Activated CD4-positive, alpha-beta T cell treated with anti-CD3 and anti-CD28 coated beads, Interleukin-2, amount 50 U/mL, for 48 hours (primary cell): ENCODE data around the gene RYK.

ENCODE experiments used
- DNase-seq, 2 experiments: peaks; one replicate each; pipeline ENCODE4 v3.0.0-alpha.2; 2020

Gene RYK

DNA sequence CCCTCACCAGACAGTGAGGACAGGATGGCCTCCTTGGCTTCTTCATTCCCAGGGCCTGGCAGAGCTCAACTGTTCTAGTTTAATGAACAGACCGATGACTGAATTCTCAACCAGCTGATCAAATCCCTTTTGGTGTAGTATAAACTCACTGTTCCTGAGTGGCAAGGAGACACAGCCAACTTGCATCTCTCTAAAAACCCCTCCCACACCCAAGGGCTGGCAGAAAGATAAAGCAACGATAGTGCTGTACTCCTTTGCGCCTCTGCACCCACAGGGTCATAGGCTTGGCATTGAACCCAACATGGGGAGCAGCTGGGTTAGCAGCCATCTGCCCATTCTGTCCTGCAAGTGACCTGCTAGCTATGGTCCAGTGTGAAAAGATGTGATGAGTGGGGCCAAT, 103.2 kb downstream of the RYK start:
- DNase-seq: no peak

- DNase-seq: no peak
Measured at GRCh38 chr3:134146666-134147065, 104.0 kb downstream of the RYK start.

GRCh38 chr3:134145183-134145582, 105.5 kb downstream of the RYK start:
- DNase-seq: no peak

DNA sequence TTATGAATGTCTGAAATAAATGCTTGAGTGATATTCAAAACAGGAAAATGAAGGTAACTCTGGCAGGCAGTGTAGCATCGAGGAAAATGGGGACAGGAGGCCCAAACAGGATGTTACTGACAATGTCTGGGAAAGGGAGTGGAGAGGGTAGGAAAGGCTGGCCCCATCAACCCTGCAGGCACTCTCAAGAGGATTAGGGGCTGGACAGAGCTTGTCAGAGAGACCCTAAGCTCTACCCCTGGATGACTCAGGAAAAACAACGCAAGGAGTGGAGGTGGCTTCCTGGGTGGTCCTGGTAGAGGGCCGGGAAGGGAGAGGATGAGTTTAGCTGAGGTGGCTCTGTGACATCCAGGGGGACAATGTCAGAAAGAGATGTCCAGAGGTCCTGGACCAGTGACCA, 106.0 kb downstream of the RYK start:
- no peak for DNase-seq

DNA sequence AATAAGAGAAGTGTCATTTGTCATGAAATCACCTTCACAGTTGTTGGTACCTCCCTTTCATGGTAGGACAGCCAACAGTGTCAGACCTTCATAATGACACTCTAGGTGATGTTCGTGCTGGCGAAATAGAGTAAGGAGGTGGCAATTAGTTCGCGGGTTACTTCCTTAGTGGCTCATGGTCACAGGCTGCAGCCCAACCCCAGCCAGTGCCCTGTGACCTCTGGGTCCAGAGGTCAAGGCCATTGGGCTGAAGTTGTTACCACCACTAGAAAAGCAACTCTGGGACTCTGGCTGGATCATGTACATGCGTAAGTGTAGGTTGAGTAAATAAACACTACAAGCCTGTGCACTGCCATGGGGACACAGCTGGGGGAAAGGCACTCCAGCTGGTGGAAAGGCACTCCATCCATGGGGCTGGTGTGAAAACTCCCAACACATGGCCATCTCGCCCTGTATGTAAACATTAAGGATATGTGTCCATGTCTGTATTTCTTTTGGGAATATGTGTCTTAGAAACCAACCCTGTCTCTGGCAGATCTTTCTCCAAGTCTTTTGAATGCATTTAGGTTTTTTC, 106.7 kb downstream of the RYK start:
- DNase-seq: no peak

DNA sequence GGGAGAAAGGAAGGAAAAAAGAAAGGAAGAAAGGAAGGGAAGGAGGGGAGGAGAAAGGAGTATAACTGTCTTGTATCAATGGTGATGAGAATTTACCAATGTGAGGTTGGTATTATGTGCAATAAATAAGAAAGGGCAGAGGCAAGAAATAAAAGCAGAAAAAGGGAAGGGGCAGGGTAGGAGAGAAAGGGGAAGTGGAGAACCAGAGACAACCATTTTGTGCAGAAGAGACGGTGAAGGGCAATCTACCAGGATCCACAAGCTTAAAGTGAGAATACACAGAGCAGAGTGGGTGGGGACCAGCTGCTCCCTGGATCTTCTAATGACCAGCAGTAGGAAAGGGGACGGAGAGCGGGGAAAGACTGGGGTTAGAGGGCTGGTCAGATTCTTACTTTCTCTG, 114.1 kb downstream of the RYK start:
- DNase-seq: no peak

- DNase-seq: no peak
Measured at GRCh38 chr3:134134698-134135415, 115.8 kb downstream of the RYK start.

DNA sequence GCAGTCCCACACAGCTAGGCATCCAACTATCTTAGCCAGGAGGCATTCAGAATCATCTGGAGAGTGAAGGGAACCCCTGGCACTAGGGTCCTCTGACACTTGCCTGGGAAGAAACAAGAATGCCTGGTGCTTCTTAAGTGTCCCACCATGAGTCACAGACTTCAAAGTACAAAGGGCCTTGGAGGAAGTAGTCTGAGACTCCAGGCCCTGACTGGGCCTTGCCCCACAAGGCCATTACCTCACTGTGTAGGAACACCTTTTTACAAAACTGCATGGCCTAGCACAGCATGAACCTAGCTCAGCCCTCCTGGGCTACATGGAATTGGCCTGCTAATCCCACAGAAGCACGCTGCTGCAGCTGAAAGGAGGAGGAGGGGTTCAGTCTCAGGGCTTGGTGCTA, 116.4 kb downstream of the RYK start:
- no peak for DNase-seq

- no peak for DNase-seq
Measured at GRCh38 chr3:134132961-134133360, 117.7 kb downstream of the RYK start.

- no peak for DNase-seq
Measured at GRCh38 chr3:134126153-134126552, 124.5 kb downstream of the RYK start.

GRCh38 chr3:134114726-134115125, 135.9 kb downstream of the RYK start:
- DNase-seq: no peak

GRCh38 chr3:134111616-134112015, 139.0 kb downstream of the RYK start:
- DNase-seq: no peak

- DNase-seq: no peak
Measured at GRCh38 chr3:134110963-134111362, 139.7 kb downstream of the RYK start.
